GM21360 (cell line): ENCODE data around the gene ROCK2.
"Not testable (repeated sequence)": the region's sequence is repeated elsewhere in the genome, so short reads cannot be mapped to it uniquely, and the experiment has no call there.

Experiments used
- ATAC-seq: cut with Tn5 transposase; IDR thresholded peaks from one replicate; pipeline ENCODE4 v1.9.1; 2021; ENCODE audit warnings: mild to moderate bottlenecking, moderate library complexity; ENCODE audit not compliant: unreplicated experiment

ROCK2 gene

GRCh38 chr2:11342551-11343367 is 1.7 kb downstream of the ROCK2 start:
- no peak for ATAC-seq

GRCh38 chr2:11340717-11341116 is 3.7 kb downstream of the ROCK2 start:
- ATAC-seq = no peak

DNA sequence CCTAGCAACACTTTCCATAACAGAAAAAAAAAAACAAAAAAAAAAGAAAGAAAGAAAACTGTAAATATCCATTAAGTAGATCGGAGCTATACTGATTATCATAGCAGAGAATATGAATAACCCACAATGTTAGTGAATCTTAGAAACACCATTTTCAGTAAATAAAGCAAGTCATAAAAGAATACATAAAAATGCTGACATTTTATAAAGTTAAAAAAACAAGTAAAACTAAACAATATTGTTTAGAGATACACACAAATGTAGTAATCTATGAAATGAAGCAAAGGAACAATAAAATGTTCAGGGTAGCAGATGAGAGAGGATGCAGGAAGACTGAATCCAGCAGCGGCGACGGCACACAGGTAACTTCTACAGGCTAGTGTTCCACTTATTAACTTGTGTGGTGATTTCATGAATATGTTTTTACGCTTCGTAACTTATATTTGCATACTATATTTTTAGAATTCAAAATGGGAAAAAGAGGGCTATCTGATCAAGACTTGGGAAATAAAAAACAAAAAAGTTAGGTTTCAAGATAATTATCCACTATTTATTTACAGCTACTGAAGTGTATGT is 4.8 kb downstream of the ROCK2 start:
- ATAC-seq = no peak

DNA sequence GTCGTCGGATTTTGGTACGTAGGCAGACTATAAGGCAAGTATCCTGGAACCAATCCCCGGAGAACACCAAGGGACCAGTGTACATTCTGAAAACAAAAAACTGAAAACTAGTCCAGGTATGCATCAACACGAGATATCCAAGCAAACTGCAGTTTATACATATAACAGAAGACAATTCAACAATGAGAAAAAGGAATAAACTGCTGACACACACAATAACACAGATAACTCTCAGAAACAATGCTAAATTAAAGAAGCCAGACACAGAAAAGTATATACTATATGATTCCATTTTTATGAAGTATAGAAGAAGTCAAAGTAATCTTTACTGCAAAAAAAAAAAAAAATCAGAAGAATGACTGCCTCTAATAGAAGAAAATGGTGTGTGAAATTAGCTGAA is 5.9 kb downstream of the ROCK2 start:
- ATAC-seq = no peak

- no peak for ATAC-seq
Observed at GRCh38 chr2:11337909-11338308, 6.5 kb downstream of the ROCK2 start.

- ATAC-seq = no peak
Observed at GRCh38 chr2:11336189-11336588, 8.2 kb downstream of the ROCK2 start.

DNA sequence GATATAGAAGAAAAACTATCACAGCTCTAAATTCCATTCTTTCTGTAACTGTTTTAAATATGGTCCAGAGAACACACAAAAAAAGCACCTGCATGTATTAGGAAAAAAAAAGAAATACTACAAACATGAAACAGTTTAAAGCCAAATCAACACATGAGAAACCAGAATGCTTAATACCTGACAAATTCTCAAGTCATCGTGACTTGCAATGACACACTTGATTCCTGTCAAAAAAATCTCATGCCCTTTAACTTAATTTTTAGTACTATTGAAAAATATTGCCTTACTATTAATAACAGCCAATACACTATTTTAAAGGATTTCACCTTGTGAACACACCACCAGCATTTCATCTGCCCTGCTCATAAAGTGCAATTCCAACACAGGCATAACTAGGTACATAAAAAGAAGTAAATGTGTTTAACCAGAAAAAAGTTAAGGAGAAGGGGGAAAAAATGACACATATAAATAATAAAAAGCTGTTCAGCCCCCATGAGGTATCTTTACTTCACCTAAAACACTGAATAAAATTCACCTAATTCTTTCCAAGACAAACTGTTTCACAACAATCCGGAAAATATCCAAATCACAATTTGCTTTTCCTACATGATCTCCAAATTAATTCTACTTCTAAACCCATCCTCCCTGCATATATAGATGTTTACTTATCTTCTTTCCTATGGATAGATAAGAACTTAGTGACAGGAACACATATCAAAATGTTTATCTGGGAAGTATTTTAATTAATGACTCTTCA is 10.8 kb downstream of the ROCK2 start:
- ATAC-seq = no peak

- no peak for ATAC-seq
Observed at GRCh38 chr2:11332596-11332995, 11.8 kb downstream of the ROCK2 start.

- no peak for ATAC-seq
Observed at GRCh38 chr2:11330457-11331142, 13.8 kb downstream of the ROCK2 start.

DNA sequence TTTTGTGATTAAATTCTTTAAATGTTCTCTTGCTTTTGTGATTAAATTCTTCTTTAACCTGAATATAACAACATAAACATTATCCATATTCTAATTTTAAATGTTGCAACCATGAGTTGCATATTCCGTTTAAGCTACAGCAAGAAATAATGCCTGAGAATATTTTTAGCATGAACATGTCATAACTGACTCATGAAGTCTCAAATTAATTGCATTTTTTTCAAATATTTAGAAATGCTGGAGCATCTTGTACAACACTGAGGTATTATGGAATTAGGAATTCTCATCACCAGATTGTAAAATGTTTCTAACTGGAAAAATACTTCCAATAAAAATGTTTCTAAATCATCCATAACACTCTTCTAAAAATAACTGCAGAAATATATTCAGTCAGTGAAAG is 14.7 kb downstream of the ROCK2 start:
- no peak for ATAC-seq

DNA sequence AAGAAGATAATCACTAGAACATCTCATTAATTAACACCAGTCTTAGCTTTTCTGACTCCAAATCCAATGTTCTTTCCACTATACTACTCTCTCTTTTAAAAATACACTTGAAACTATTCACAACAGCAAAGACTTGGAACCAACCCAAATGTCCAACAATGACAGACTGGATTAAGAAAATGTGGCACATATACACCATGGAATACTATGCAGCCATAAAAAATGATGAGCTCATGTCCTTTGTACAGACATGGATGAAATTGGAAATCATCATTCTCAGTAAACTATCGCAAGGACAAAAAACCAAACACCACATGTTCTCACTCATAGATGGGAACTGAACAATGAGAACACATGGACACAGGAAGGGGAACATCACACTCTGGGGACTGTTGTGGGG is 15.9 kb downstream of the ROCK2 start:
- not testable (repeated sequence) for ATAC-seq

DNA sequence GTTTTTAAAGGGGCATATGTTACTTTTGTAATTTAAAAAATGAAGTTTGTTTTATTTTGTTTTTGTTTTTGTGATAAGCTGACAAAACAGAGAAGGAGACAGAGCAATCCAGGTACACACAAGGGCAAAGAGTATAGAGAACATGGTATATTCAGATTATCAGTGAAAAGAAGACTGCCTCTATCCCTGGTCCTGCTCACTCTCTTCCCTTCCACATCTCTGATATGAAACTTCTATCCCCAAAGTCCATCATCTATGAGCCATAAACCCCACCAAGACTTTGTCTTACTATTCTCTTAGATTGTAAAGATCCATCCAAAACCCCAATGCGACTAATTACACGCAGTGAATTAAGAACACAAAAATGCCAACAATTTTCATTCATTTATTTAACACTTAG is 16.6 kb downstream of the ROCK2 start:
- no peak for ATAC-seq

- ATAC-seq = no peak
Observed at GRCh38 chr2:11326677-11327211, 17.7 kb downstream of the ROCK2 start.

DNA sequence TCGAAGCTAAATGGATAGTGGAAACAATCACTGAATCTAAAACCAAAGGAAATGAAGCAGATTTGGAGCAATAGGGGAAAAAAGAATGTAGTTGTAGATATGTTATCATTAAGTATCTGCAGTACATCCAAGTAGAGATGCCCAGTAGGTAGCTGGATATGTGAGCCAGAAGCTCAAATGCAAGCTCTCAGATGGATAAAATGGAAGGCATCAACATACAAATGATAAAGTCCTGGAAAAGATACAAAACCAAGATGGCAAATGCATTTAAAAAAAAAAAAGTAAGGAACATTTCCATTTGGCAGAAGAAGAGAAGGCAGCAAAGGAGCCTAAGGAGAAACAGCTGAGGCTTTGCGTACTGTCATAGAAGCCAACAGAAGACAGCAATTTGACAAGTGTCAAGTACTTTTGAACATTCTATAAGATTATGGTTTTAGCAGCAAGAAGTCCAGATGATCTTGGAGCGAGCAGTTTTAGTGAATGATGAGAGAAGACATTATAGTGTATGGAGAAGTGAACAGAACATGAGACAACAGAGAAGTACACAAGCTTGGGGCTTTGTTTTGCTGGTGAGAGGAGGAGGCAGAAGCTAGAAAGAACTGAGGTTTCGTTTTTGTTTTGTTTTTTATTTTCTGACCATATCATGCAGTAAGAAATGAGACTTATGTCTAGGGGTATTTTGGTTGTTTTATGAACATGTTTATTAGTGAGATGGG is 18.3 kb downstream of the ROCK2 start:
- ATAC-seq = no peak

- ATAC-seq = no peak
Observed at GRCh38 chr2:11321847-11322246, 22.6 kb downstream of the ROCK2 start.

DNA sequence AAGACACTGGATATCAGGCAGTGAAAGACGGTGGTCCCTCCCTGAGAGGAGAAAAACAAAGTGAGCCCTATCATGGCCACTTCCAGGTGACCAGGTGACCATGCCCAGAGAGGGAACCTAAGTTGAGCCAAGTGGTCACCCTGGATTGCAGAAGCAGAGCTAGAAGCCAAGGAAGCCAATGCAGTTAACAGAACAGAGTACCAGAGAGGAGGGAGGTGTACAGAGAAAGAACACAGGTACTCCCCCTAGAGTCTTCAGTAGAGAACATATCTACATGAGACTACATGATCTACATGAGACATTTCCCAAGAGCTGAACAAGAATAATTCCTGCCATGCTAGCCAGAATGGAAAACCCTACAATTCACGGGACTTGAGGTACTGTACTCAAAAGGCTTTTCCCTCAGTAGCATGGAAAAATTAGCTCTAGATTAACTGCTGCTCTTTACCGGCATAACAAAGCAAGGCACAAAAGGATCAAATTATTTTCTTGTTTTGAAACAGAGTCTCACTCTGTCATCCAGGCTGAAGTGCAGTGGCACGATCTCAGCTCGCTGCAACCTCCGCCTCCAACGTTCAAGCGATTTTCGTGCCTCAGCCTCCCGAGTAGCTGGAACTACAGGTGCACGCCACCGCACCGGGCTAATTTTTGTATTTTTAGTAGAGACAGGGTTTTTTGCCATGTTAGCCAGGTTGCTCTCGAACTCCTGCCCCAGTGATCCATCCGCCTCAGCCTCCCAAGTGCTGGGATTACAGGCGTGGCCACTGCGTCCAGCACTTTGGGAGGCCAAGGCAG is 23.5 kb downstream of the ROCK2 start:
- no peak for ATAC-seq

GRCh38 chr2:11319939-11320338 is 24.5 kb downstream of the ROCK2 start:
- ATAC-seq = no peak

- ATAC-seq = no peak
Observed at GRCh38 chr2:11315074-11315705, 29.2 kb downstream of the ROCK2 start.

- no peak for ATAC-seq
Observed at GRCh38 chr2:11314487-11314886, 29.9 kb downstream of the ROCK2 start.
